Hair follicular keratinocyte (primary cell): Measurements from ENCODE around the gene ERI2. TPM values are rescaled to one million over a fixed set of nuclear protein-coding genes. Genes with fewer than 3 reads are reported as not detected.

Experiments used
- total RNA-seq: library from RNA; depleted of rRNA; stranded (reverse); fragments of >200 nt; gene quantifications from 2 replicates; pipeline ENCODE4 v1.2.3, GENCODE V29; 2015

ERI2 gene, protein sequence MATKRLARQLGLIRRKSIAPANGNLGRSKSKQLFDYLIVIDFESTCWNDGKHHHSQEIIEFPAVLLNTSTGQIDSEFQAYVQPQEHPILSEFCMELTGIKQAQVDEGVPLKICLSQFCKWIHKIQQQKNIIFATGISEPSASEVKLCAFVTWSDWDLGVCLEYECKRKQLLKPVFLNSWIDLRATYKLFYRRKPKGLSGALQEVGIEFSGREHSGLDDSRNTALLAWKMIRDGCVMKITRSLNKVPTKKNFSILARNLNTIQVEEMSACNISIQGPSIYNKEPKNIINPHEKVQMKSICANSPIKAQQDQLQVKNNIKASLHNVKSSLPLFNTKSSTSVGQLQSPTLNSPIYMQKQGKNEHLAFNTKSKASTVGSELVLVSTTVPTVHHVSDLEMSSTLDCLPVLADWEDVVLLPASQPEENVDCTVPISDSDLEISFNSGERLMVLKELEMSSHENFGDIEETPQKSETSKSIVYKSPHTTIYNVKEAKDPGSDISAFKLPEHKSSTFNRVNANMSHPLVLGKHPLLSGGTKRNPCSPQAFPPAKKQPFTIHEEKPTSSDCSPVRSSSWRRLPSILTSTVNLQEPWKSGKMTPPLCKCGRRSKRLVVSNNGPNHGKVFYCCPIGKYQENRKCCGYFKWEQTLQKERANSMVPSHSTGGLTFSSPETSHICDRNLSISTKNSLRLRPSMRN
- 11.9 and 20.8 TPM in 2 replicates for total RNA-seq

DNA sequence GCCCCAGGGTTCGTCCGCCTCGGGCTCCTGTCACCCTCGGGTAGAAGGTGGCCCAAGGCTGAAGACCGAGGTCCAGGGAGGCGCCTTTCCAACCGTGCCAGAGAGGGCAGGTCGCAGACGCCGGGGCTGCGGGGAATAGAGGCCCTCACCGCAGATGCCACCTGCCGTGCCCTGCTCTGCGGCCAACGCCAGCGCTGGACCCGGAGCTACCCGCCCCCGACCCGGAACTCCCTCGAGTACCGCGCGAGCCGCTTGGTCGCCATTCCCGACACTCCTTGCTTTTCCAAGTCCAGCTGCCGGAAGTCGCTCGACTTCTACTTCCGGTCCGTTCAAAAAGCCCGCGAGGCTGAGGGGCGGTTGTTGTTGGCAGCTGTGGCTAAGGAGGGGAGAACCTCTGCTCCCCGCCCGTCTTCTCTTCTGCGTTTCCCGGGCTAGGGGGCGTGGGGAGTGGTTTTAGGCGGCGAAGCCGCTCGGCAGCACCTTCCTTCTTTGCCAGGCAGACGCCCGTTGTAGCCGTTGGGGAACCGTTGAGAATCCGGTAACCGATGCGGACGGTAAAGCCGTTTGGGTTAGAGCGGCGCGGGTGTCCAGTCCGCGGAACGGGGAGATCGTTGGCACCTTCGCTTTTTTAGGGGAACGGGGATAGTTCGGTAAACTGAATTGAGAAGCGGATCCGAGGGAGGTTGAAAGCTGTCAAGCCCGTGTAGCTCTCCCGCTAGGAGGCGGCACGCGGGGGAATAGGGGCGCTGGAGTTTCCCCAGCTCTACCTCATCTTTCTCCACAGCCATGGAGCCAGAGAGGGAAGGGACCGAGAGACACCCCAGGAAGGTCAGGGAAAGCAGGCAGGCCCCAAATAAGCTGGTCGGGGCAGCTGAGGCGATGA lies at the start of gene ERI2, which contains the start of gene REXO5:
Gene ERI2 (minus strand): TSS at position 305 of the 883 bp plus-strand sequence. CDS start 42 bp downstream, at position 263.
Gene REXO5 (plus strand): TSS at position 360 of the 883 bp plus-strand sequence. CDS start 427 bp downstream, at position 787.

DNA sequence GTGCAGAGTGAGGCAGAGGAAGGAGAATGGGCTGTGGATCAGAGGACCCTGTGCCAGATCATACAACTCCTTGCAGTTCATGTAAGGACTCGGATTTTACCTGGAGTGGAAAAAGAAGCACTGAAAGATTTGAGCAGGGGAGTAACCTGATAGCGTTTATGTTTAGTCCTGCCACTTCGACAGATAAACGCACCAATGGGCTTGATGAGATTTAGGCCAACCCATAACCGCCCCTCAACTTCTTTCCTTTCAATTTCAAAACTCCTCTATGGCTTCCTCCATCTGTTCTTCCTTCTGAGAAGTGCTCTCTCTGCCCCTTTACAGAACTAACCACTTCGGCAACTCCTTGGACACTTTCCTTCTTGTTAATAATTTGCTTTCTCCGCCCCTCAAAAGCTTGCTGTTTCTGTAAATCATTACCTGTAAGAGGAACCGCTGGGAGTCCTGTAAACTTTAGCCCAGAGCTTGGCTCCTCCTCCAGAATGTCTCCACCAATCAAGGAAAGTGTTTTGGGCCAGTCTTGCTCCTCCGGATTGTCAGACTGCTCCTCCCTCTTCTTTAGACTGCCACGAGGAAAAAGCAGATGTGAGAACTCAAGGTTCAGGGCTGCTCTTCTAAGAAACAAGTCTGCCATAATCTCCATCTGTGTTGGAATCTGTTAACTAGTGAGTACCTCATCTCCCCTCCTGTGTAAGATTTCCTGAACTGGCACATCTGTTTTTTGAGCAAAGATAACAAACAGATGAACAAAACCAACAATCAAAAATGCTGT lies 42.6 kb downstream of the ERI2 start, which contains the start of gene ACSM3:
Gene ACSM3 (plus strand): TSS at position 554 of the 772 bp plus-strand sequence. CDS start 6,021 bp downstream, outside the sequence.

Other genes with a start within 250 kb of the ERI2 start
- not detected in 2 replicates for gene ACSM2B, start 230.1 kb downstream of the ERI2 start, total RNA-seq
- gene ACSM1, start 108.8 kb downstream of the ERI2 start, total RNA-seq = 0.08 TPM in 2 replicates
- gene THUMPD1, start 64.7 kb downstream of the ERI2 start, total RNA-seq = 32.6 and 39.9 TPM in 2 replicates
- gene ACSM3, start 42.5 kb downstream of the ERI2 start, total RNA-seq = 0.65 and 2.6 TPM in 2 replicates
- 2.4 and 9.0 TPM in 2 replicates for gene REXO5, start 55 bp upstream of the ERI2 start, total RNA-seq
- 6.8 and 8.7 TPM in 2 replicates for gene DCUN1D3, start 93.9 kb upstream of the ERI2 start, total RNA-seq
- 26.6 and 52.9 TPM in 2 replicates for gene LYRM1, start 94.3 kb upstream of the ERI2 start, total RNA-seq